K562 (cell line): ENCODE results near the gene FOXM1. TPM values are rescaled to one million over a fixed set of nuclear protein-coding genes. Genes with fewer than 3 reads are reported as not detected.

ENCODE experiments used
- ATAC-seq: fragments of 200-7000 bp; cut with Tn5 transposase; 3 replicates; pipeline ENCODE4 v1.9.1; 2020; ENCODE audit warnings: moderate library complexity
- BruUV-seq: library from RNA; stranded (reverse); fragments of 400-500 nt; replicated peaks from 2 replicates; lab custom pipeline; 2021; lab: Mats Ljungman, UMichigan
- CTCF ChIA-PET: fragments of 300-600 bp; formaldehyde crosslinking; extraction: SDS; loops from one replicate; lab custom pipeline; 2021; ENCODE audit warnings: low intra/inter-chr PET ratio; lab: Yijun Ruan, JAX
- POLR2A ChIA-PET: fragments of 300-600, 350-650 bp; sonication (Branson Sonifier 250); formaldehyde crosslinking; extraction: SDS; loops from one replicate; lab custom pipeline; 2021; ENCODE audit warnings: antibody characterized with exemption, inconsistent platforms; lab: Yijun Ruan, JAX
- DNase-seq, 4 experiments: peaks; one replicate each; pipeline versions ENCODE4 v3.0.0 to v3.0.0-alpha.2; 2011 to 2018; ENCODE audit warnings: low spot score in 3 of 4, mixed read lengths in 3 of 4; ENCODE audit errors: extremely low read depth in 1 of 4
- FAIRE-seq: peaks from 2 replicates; lab custom pipeline; 2011; peaks lifted over from hg19 to GRCh38; lab: Jason Lieb, UNC
- H2AFZ ChIP-seq: 2 replicates; pipeline ENCODE4 v1.6.0; 2011; ENCODE audit warnings: low read depth, low read length, control low read depth, inconsistent platforms
- H3K27ac ChIP-seq: fragments of 200-600 bp; 3 replicates; pipeline ENCODE4 v1.8.0; 2011; ENCODE audit warnings: low read depth, mild to moderate bottlenecking, control low read depth, inconsistent platforms, low read length, moderate library complexity, mixed read lengths; ENCODE audit errors: extremely low read depth
- H3K27me3 ChIP-seq, 2 experiments: fragments of 300-600 bp in 1 of 2; 2 replicates in 1 of 2; 3 replicates in 1 of 2; pipeline versions ENCODE4 v1.6.0 to v1.8.0; 2011; ENCODE audit warnings: inconsistent platforms in 2 of 2, low read length in 2 of 2, mild to moderate bottlenecking in 1 of 2, mixed read lengths in 1 of 2, moderate library complexity in 1 of 2; ENCODE audit not compliant: control insufficient read depth in 2 of 2, insufficient read depth in 2 of 2
- H3K36me3 ChIP-seq: fragments of 300-600 bp; 3 replicates; pipeline ENCODE4 v1.8.0; 2011; ENCODE audit warnings: mild to moderate bottlenecking, low read length, inconsistent platforms; ENCODE audit not compliant: control insufficient read depth, insufficient read depth
- H3K4me1 ChIP-seq, 2 experiments: fragments of 200-600 bp in 1 of 2; replicated peaks in 1 of 2; 2 replicates in 1 of 2; 3 replicates in 1 of 2; pipeline versions ENCODE4 v1.5.1 to v1.8.0; 2011; ENCODE audit warnings: inconsistent platforms in 2 of 2, low read length in 2 of 2, mild to moderate bottlenecking in 1 of 2, mixed read lengths in 1 of 2, moderate library complexity in 1 of 2; ENCODE audit not compliant: control insufficient read depth in 2 of 2, insufficient read depth in 2 of 2
- H3K4me2 ChIP-seq: 2 replicates; pipeline ENCODE4 v1.6.1; 2011; ENCODE audit warnings: low read length, control low read depth, inconsistent platforms, mixed read lengths; ENCODE audit not compliant: insufficient read depth
- H3K4me3 ChIP-seq: fragments of 200-600 bp; sonication (generic), shearing (Covaris generic); 2 replicates; pipeline ENCODE4 v1.5.1; 2016; ENCODE audit warnings: control low read depth, inconsistent platforms
- H3K79me2 ChIP-seq: fragments of 200-600 bp; 3 replicates; pipeline ENCODE4 v1.8.0; 2011; ENCODE audit warnings: low read length, inconsistent platforms; ENCODE audit not compliant: control insufficient read depth, insufficient read depth
- H3K9ac ChIP-seq, 2 experiments: 2 replicates each; pipeline versions ENCODE4 v1.6.0 to v1.6.1; 2011; ENCODE audit warnings: low read depth in 2 of 2, low read length in 2 of 2, control low read depth in 1 of 2, inconsistent platforms in 1 of 2, mild to moderate bottlenecking in 1 of 2, mixed read lengths in 1 of 2; ENCODE audit not compliant: insufficient read depth in 1 of 2
- H3K9me1 ChIP-seq: one replicate; pipeline ENCODE4 v1.6.0; 2011; ENCODE audit warnings: inconsistent platforms, mild to moderate bottlenecking, low read length, moderate library complexity; ENCODE audit not compliant: control insufficient read depth, insufficient read depth
- H3K9me3 ChIP-seq: replicated peaks from 2 replicates; pipeline ENCODE4 v1.5.1; 2011; ENCODE audit warnings: low read depth, low read length, inconsistent platforms; ENCODE audit not compliant: control insufficient read depth, insufficient read depth
- H4K20me1 ChIP-seq: replicated peaks from 2 replicates; pipeline ENCODE4 v1.6.1; 2011; ENCODE audit warnings: low read length, inconsistent platforms, mixed read lengths; ENCODE audit not compliant: control insufficient read depth, insufficient read depth
- E2F6 ChIP-seq, 2 experiments: IDR thresholded peaks; 2 replicates each; pipeline ENCODE4 v1.6.1; 2011; ENCODE audit warnings: borderline replicate concordance in 1 of 2, control low read depth in 1 of 2, low read depth in 1 of 2, low read length in 1 of 2, mild to moderate bottlenecking in 1 of 2, mixed read lengths in 1 of 2, moderate library complexity in 1 of 2; ENCODE audit not compliant: insufficient read depth in 1 of 2, insufficient read length in 1 of 2, poor library complexity in 1 of 2, severe bottlenecking in 1 of 2; ENCODE audit errors: extremely low read depth in 1 of 2
- FOXA3 ChIP-seq, 2 experiments: fragments of 450-650 bp in 1 of 2; sonication (generic) in 1 of 2; formaldehyde crosslinking; IDR thresholded peaks in 1 of 2; conservative IDR thresholded peaks in 1 of 2; 2 replicates each; pipeline versions ENCODE4 v1.4.0 to v1.8.0; 2020 to 2022; ENCODE audit warnings: mild to moderate bottlenecking in 2 of 2, missing genetic modification reagents in 1 of 2
- ID3 ChIP-seq, 2 experiments: fragments of 250-450 bp in 1 of 2; fragments of 450-650 bp in 1 of 2; sonication (Bioruptor Pico) in 1 of 2; IDR thresholded peaks; 2 replicates each; pipeline versions ENCODE4 v1.6.1 to v1.8.0; 2016 to 2021; ENCODE audit warnings: mild to moderate bottlenecking in 2 of 2, moderate library complexity in 2 of 2, missing compliant biosample characterization in 1 of 2, missing genetic modification characterization in 1 of 2
- MCM3 ChIP-seq: fragments of 450-650 bp; IDR thresholded peaks from 2 replicates; pipeline ENCODE4 v1.6.1; 2016
- MEF2A ChIP-seq: IDR thresholded peaks from 2 replicates; pipeline ENCODE4 v1.6.1; 2011; ENCODE audit warnings: low read depth, mild to moderate bottlenecking, low read length, moderate library complexity; ENCODE audit not compliant: control insufficient read depth
- NR0B1 ChIP-seq: fragments of 450-650 bp; IDR thresholded peaks from one replicate; pipeline ENCODE4 v1.6.1; 2018; ENCODE audit warnings: mild to moderate bottlenecking, moderate library complexity; ENCODE audit not compliant: partially characterized antibody
- PATZ1 ChIP-seq: fragments of 250-450 bp; sonication (Bioruptor Pico); IDR thresholded peaks from 2 replicates; pipeline ENCODE4 v1.5.0; 2020; ENCODE audit warnings: mild to moderate bottlenecking, borderline replicate concordance
- POLR2AphosphoS2 ChIP-seq: IDR thresholded peaks from 2 replicates; pipeline ENCODE4 v1.6.1; 2012; ENCODE audit warnings: low read length, improper control_type of control experiment
- RBM34 ChIP-seq: fragments of 200-400 bp; formaldehyde crosslinking; IDR thresholded peaks from 2 replicates; pipeline ENCODE4 v1.6.1; 2018; ENCODE audit warnings: low read length, borderline replicate concordance; ENCODE audit not compliant: insufficient read depth
- RUNX1 ChIP-seq: sonication (generic); IDR thresholded peaks from 2 replicates; pipeline ENCODE4 v1.6.1; 2016; ENCODE audit warnings: antibody characterized with exemption, low read depth
- TRIM28 ChIP-seq: fragments of 450-650 bp; IDR thresholded peaks from 2 replicates; pipeline ENCODE4 v1.6.1; 2017
- ZNF445 ChIP-seq: fragments of 250-450 bp; sonication (Bioruptor Pico); IDR thresholded peaks from 2 replicates; pipeline ENCODE4 v1.4.0; 2020; ENCODE audit warnings: low read depth, mild to moderate bottlenecking, moderate library complexity
- ZNF551 ChIP-seq: fragments of 250-450 bp; sonication (Bioruptor Pico); IDR thresholded peaks from 2 replicates; pipeline ENCODE4 v1.5.0; 2021; ENCODE audit warnings: mild to moderate bottlenecking, moderate library complexity
- ZNF830 ChIP-seq: fragments of 250-450 bp; sonication (Bioruptor Pico); IDR thresholded peaks from 2 replicates; pipeline ENCODE4 v1.5.0; 2021; ENCODE audit warnings: mild to moderate bottlenecking
- WGBS: fragments of 100-300 bp; shearing (Covaris generic); methylation state at CpG from one replicate; pipeline ENCODE4 v1.1.6; 2016; ENCODE audit warnings: low coverage, mixed read lengths; ENCODE audit not compliant: insufficient coverage; ENCODE audit errors: missing lambda C conversion rate; 5-methylcytosine and 5-hydroxymethylcytosine counted together
- in situ Hi-C: fragments of 300-500 bp; cut with MboI; formaldehyde crosslinking; loops from 4 replicates; pipeline ENCODE4 v1.15.0; 2018; ENCODE audit warnings: inconsistent platforms, mixed read lengths
- intact Hi-C: fragments of 100-400 bp; cut with micrococcal nuclease; formaldehyde crosslinking; loops from 2 replicates; pipeline ENCODE4 v1.14.2; 2022
- polyA plus RNA-seq, 8 experiments: library from polyadenylated mRNA; depleted of rRNA in 4 of 8; stranded (reverse) in 5 of 8; unstranded in 3 of 8; fragments of >200 nt; fragmentation: Nextera tagmentation in 2 of 8; fragmentation: Illumina TruSeq in 1 of 8; extraction: Ambion mirVana in 2 of 8; extraction: Trizol in 1 of 8; gene quantifications; 2 replicates each; pipeline versions ENCODE4 v1.2.1 to v1.2.3, GENCODE V29; 2011 to 2014; ENCODE audit warnings: inconsistent platforms in 1 of 8, missing spikeins in 1 of 8
- total RNA-seq, 7 experiments: library from RNA; depleted of rRNA in 6 of 7; stranded (reverse); fragments of >200 nt in 6 of 7; fragmentation: Illumina TruSeq in 2 of 7; extraction: Trizol in 2 of 7; gene quantifications; 2 replicates each; pipeline versions ENCODE4 v1.2.1 to v1.2.3, GENCODE V29; 2011 to 2021; ENCODE audit warnings: low replicate concordance in 1 of 7

The FOXM1 gene
- total and polyA plus RNA-seq, 9 of the 15 experiments (the other 6 are each of a cell fraction or from before 2014, with no cell fraction given), result 8.9 to 46.9 (median 17.2) TPM

- Histone ChIP-seq H3K36me3 (no peaks in the 10 kb centered on the region), H3K4me1 (peaks cover 6 to 8% of the 10 kb centered on the region in 2 experiments; a peak in 4 of 5 replicates), H3K27ac (no peak overlapping the region), H3K27me3 (no peaks in the 10 kb centered on the region), H3K9me3 (no peaks in the 10 kb centered on the region), H4K20me1 (no peaks in the 10 kb centered on the region), H3K4me2 (no peak overlapping the region), H3K4me3 (no peak overlapping the region), H3K9ac (no peak overlapping the region), H2AFZ (no peak overlapping the region), H3K79me2 (no peaks in the 10 kb centered on the region), H3K9me1 (no peaks in the 10 kb centered on the region)
- POLR2A ChIA-PET, result interaction anchor here (0.6 kb wide), 1 partner anchor 1316 kb away, joined by 3 read pairs; no protein-coding TSS in a partner anchor
- no TSS peak for BruUV-seq
- CTCF ChIA-PET, result no interaction called here
- WGBS, result 62% methylated on average over 4 of the region's 5 CpGs
- in situ Hi-C loops (loop anchor here (5.0 kb wide), 1 partner anchor 194 kb away; no protein-coding TSS in a partner anchor), intact Hi-C loops (no loop called here)
- no peak for DNase-seq
- TF ChIP-seq RUNX1, result no peak
- no peak for TF ChIP-seq TRIM28
- no peak for TF ChIP-seq NR0B1
- no peak for TF ChIP-seq E2F6 (IDR thresholded peaks at IDR 0.05; ENCODE audit: borderline replicate concordance in 1 of 2, extremely low read depth in 1 of 2, insufficient read depth in 1 of 2, insufficient read length in 1 of 2, low read depth in 1 of 2, low read length in 1 of 2, poor library complexity in 1 of 2, severe bottlenecking in 1 of 2)
- no peak for TF ChIP-seq PATZ1
- TF ChIP-seq ZNF830, result no peak
- TF ChIP-seq MCM3, result no peak
- no peak for TF ChIP-seq RBM34
- no peak for TF ChIP-seq ZNF445 (CRISPR knock-in tag)
- no peak for TF ChIP-seq ZNF551 (CRISPR knock-in tag)
- TF ChIP-seq FOXA3 (CRISPR knock-in tag; conservative IDR thresholded peaks at IDR 0.05 in 1 of 2, IDR thresholded peaks at IDR 0.05 in 1 of 2), result no peak
- TF ChIP-seq ID3 (CRISPR knock-in tag; IDR thresholded peaks at IDR 0.05), result no peak
- TF ChIP-seq ID3 (tag; IDR thresholded peaks at IDR 0.05), result no peak
- TF ChIP-seq POLR2AphosphoS2, result no peak
- TF ChIP-seq MEF2A, result no peak
- ATAC-seq, result no peak
- FAIRE-seq, result no peak
These were observed 34.0 kb downstream of the FOXM1 start for GRCh38 chr12:2842948-2843347.
